ENCODE data around the gene RERE. TPM values are rescaled to one million over a fixed set of nuclear protein-coding genes. Genes with fewer than 3 reads are reported as not detected.
A peak's percentile ranks its signal among the peaks of the same experiment; 100 is the strongest.

The RERE gene
- total and polyA plus RNA-seq, 2 experiments from 2014 or later = 148 to 170 TPM

- peaks cover 25% of the 10 kb centered on the region for H3K36me3 Mint-ChIP-seq (ENCODE audit: low read depth)
- H3K27me3 Mint-ChIP-seq (ENCODE audit: insufficient read depth, low read depth, poor library complexity) = peaks cover 4% of the 10 kb centered on the region
- H3K4me3 Mint-ChIP-seq = no peak overlapping the region
- TF ChIP-seq ZNF462 (CRISPR knock-in tag; IDR thresholded peaks at IDR 0.05) (no peak), CREB1 (CRISPR knock-in tag; IDR thresholded peaks at IDR 0.05; ENCODE audit: low read depth) (no peak), JUNB (IDR thresholded peaks at IDR 0.05; ENCODE audit: unreplicated experiment) (no peak)
- Histone ChIP-seq H3F3A (replicated peaks; ENCODE audit: low read depth) (no peaks in the 10 kb centered on the region), H3K36me3 (ENCODE audit: insufficient read depth) (no peaks in the 10 kb centered on the region), H3K27ac (ENCODE audit: low read depth) (no peak overlapping the region; the same call in 1 of the 2 replicates), H3K79me2 (replicated peaks; ENCODE audit: insufficient read depth) (peaks cover 99% of the 10 kb centered on the region), H4K20me1 (replicated peaks; ENCODE audit: insufficient read depth) (peaks cover 24% of the 10 kb centered on the region), H2AFZ (no peak overlapping the region), H3K4me1 (ENCODE audit: insufficient read depth) (peaks cover 67% of the 10 kb centered on the region), H3K27me3 (ENCODE audit: insufficient read depth) (no peaks in the 10 kb centered on the region), H3K4me2 (no peak overlapping the region), H3K9me2 (ENCODE audit: insufficient read depth) (no peaks in the 10 kb centered on the region), H3K4me3 (no peak overlapping the region)
- no peak for DNase-seq (ENCODE audit: low spot score)
- peak overlapping the region; percentile 42 for H3K27ac Mint-ChIP-seq
- peaks cover 41% of the 10 kb centered on the region for H3K4me1 Mint-ChIP-seq
- H3K9me3 Mint-ChIP-seq = no peaks in the 10 kb centered on the region; the same call in 2 of the 3 replicates
- no peak for ATAC-seq
Measured at GRCh38 chr1:8415526-8416278, 401.7 kb downstream of the RERE start.

- H3K79me2 ChIP-seq (replicated peaks; ENCODE audit: insufficient read depth) = peaks cover 95% of the 10 kb centered on the region
- H4K20me1 ChIP-seq (replicated peaks; ENCODE audit: insufficient read depth) = peaks cover 4% of the 10 kb centered on the region
- H3K4me3 ChIP-seq = 0 out of 2 replicates have a peak overlapping the region, but pooled peaks have one; percentile 2
- Mint-ChIP-seq H3K9me3 (no peaks in the 10 kb centered on the region; the same call in 2 of the 3 replicates), H3K36me3 (ENCODE audit: low read depth) (peaks cover 25% of the 10 kb centered on the region; the same call in 2 of the 3 replicates), H3K4me3 (no peak overlapping the region), H3K27ac (0 out of 2 replicates have a peak overlapping the region, but pooled peaks have one; percentile 42), H3K4me1 (peaks cover 59% of the 10 kb centered on the region), H3K27me3 (ENCODE audit: insufficient read depth, low read depth, poor library complexity) (peaks cover 8% of the 10 kb centered on the region)
- no peaks in the 10 kb centered on the region for H3K36me3 ChIP-seq (ENCODE audit: insufficient read depth)
- H3K4me1 ChIP-seq (ENCODE audit: insufficient read depth) = peaks cover 67% of the 10 kb centered on the region
- no peaks in the 10 kb centered on the region for H3K27me3 ChIP-seq (ENCODE audit: insufficient read depth)
- no peaks in the 10 kb centered on the region for H3F3A ChIP-seq (replicated peaks; ENCODE audit: low read depth)
- ATAC-seq = no peak
- DNase-seq (ENCODE audit: low spot score) = no peak
- no peaks in the 10 kb centered on the region for H3K9me2 ChIP-seq (ENCODE audit: insufficient read depth)
- H2AFZ ChIP-seq = no peak overlapping the region
- peak overlapping the region; percentile 70 for H3K27ac ChIP-seq (ENCODE audit: low read depth)
- peak overlapping the region; percentile 62 for H3K4me2 ChIP-seq
- TF ChIP-seq EZH2 (IDR thresholded peaks at IDR 0.05; ENCODE audit: low read depth, unreplicated experiment) (no peak), EZH2phosphoT487 (IDR thresholded peaks at IDR 0.05; ENCODE audit: unreplicated experiment) (no peak), CTCF (conservative IDR thresholded peaks at IDR 0.05; ENCODE audit: low read depth in 2 of 2) (no peak), REST (IDR thresholded peaks at IDR 0.05; ENCODE audit: unreplicated experiment) (no peak), ZNF331 (CRISPR knock-in tag; IDR thresholded peaks at IDR 0.05; ENCODE audit: low read depth) (no peak)
Measured at GRCh38 chr1:8412183-8412831, 405.1 kb downstream of the RERE start.
